ENCODE data around the gene YWHAQ.

- TF ChIP-seq POLR2AphosphoS5 (IDR thresholded peaks at IDR 0.05; ENCODE audit: low read depth, low read length): no peak
- TF ChIP-seq TAF1 (IDR thresholded peaks at IDR 0.05; ENCODE audit: borderline replicate concordance, low read depth, low read length): no peak
Observed at GRCh38 chr2:9657731-9658130, 26.9 kb upstream of the YWHAQ start.

Measured in GM12892 (cell line).